ENCODE data around the gene GLRX. TPM values are rescaled to one million over a fixed set of nuclear protein-coding genes. Genes with fewer than 3 reads are reported as not detected.

Gene GLRX
- total and polyA plus RNA-seq, 2 of the 13 experiments (the other 11 are each of a cell fraction or from before 2014, with no cell fraction given), result 63.8 to 499 TPM

DNA sequence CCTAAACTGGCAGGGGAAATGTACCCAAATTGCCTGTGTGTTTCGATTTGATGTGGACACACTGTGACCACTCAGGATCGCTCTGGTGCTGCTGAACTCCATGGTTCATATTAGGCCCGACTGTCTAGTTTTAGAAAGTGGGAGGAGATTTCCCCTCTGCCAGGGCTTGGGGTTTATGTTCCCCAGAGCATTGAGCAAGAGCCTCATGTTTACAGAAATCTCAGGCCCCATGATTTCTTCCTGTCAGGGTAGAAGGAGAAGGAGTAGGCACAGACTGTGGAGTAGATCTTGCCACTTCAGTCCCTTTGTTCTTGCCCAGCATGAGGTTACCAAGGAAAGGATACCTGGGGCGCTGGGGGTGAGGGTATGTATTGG, 40.8 kb upstream of the GLRX start (continued):
- TF ChIP-seq MIER3 (CRISPR knock-in tag; IDR thresholded peaks at IDR 0.05; ENCODE audit: borderline replicate concordance), result no peak
- TF ChIP-seq, protein P1, sequence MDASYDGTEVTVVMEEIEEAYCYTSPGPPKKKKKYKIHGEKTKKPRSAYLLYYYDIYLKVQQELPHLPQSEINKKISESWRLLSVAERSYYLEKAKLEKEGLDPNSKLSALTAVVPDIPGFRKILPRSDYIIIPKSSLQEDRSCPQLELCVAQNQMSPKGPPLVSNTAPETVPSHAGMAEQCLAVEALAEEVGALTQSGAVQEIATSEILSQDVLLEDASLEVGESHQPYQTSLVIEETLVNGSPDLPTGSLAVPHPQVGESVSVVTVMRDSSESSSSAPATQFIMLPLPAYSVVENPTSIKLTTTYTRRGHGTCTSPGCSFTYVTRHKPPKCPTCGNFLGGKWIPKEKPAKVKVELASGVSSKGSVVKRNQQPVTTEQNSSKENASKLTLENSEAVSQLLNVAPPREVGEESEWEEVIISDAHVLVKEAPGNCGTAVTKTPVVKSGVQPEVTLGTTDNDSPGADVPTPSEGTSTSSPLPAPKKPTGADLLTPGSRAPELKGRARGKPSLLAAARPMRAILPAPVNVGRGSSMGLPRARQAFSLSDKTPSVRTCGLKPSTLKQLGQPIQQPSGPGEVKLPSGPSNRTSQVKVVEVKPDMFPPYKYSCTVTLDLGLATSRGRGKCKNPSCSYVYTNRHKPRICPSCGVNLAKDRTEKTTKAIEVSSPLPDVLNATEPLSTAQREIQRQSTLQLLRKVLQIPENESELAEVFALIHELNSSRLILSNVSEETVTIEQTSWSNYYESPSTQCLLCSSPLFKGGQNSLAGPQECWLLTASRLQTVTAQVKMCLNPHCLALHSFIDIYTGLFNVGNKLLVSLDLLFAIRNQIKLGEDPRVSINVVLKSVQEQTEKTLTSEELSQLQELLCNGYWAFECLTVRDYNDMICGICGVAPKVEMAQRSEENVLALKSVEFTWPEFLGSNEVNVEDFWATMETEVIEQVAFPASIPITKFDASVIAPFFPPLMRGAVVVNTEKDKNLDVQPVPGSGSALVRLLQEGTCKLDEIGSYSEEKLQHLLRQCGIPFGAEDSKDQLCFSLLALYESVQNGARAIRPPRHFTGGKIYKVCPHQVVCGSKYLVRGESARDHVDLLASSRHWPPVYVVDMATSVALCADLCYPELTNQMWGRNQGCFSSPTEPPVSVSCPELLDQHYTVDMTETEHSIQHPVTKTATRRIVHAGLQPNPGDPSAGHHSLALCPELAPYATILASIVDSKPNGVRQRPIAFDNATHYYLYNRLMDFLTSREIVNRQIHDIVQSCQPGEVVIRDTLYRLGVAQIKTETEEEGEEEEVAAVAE (CRISPR knock-in tag; IDR thresholded peaks at IDR 0.05; ENCODE audit: borderline replicate concordance), result peak; percentile 28; the same call in 1 of the 2 replicates
- TF ChIP-seq, protein P2, sequence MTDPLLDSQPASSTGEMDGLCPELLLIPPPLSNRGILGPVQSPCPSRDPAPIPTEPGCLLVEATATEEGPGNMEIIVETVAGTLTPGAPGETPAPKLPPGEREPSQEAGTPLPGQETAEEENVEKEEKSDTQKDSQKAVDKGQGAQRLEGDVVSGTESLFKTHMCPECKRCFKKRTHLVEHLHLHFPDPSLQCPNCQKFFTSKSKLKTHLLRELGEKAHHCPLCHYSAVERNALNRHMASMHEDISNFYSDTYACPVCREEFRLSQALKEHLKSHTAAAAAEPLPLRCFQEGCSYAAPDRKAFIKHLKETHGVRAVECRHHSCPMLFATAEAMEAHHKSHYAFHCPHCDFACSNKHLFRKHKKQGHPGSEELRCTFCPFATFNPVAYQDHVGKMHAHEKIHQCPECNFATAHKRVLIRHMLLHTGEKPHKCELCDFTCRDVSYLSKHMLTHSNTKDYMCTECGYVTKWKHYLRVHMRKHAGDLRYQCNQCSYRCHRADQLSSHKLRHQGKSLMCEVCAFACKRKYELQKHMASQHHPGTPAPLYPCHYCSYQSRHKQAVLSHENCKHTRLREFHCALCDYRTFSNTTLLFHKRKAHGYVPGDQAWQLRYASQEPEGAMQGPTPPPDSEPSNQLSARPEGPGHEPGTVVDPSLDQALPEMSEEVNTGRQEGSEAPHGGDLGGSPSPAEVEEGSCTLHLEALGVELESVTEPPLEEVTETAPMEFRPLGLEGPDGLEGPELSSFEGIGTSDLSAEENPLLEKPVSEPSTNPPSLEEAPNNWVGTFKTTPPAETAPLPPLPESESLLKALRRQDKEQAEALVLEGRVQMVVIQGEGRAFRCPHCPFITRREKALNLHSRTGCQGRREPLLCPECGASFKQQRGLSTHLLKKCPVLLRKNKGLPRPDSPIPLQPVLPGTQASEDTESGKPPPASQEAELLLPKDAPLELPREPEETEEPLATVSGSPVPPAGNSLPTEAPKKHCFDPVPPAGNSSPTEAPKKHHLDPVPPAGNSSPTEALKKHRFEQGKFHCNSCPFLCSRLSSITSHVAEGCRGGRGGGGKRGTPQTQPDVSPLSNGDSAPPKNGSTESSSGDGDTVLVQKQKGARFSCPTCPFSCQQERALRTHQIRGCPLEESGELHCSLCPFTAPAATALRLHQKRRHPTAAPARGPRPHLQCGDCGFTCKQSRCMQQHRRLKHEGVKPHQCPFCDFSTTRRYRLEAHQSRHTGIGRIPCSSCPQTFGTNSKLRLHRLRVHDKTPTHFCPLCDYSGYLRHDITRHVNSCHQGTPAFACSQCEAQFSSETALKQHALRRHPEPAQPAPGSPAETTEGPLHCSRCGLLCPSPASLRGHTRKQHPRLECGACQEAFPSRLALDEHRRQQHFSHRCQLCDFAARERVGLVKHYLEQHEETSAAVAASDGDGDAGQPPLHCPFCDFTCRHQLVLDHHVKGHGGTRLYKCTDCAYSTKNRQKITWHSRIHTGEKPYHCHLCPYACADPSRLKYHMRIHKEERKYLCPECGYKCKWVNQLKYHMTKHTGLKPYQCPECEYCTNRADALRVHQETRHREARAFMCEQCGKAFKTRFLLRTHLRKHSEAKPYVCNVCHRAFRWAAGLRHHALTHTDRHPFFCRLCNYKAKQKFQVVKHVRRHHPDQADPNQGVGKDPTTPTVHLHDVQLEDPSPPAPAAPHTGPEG (CRISPR knock-in tag; IDR thresholded peaks at IDR 0.05), result peak; percentile 25; the same call in 1 of the 2 replicates
- TF ChIP-seq NFRKB (IDR thresholded peaks at IDR 0.05), result no peak
- TF ChIP-seq FOXP1 (IDR thresholded peaks at IDR 0.05), result no peak
- peak; percentile 46 for TF ChIP-seq FOXP1 (CRISPR knock-in tag; IDR thresholded peaks at IDR 0.05)
- peak; percentile 68; the same call in 1 of the 2 replicates for TF ChIP-seq ZC3H4 (CRISPR knock-in tag; IDR thresholded peaks at IDR 0.05; ENCODE audit: borderline replicate concordance)
- TF ChIP-seq, protein P3, sequence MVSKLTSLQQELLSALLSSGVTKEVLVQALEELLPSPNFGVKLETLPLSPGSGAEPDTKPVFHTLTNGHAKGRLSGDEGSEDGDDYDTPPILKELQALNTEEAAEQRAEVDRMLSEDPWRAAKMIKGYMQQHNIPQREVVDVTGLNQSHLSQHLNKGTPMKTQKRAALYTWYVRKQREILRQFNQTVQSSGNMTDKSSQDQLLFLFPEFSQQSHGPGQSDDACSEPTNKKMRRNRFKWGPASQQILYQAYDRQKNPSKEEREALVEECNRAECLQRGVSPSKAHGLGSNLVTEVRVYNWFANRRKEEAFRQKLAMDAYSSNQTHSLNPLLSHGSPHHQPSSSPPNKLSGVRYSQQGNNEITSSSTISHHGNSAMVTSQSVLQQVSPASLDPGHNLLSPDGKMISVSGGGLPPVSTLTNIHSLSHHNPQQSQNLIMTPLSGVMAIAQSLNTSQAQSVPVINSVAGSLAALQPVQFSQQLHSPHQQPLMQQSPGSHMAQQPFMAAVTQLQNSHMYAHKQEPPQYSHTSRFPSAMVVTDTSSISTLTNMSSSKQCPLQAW (CRISPR knock-in tag; IDR thresholded peaks at IDR 0.05), result peak; percentile 48; the same call in 1 of the 2 replicates
- TF ChIP-seq FOXA3 (CRISPR knock-in tag; IDR thresholded peaks at IDR 0.05), result peak; percentile 88
- TF ChIP-seq THYN1 (CRISPR knock-in tag; IDR thresholded peaks at IDR 0.05; ENCODE audit: borderline replicate concordance, low read depth), result no peak
- peak; percentile 22; the same call in 1 of the 2 replicates for TF ChIP-seq STAG1 (CRISPR knock-in tag; IDR thresholded peaks at IDR 0.05)
- TF ChIP-seq FOXO1 (CRISPR knock-in tag; IDR thresholded peaks at IDR 0.05), result peak; percentile 37; the same call in 1 of the 2 replicates
- TF ChIP-seq, protein P4, sequence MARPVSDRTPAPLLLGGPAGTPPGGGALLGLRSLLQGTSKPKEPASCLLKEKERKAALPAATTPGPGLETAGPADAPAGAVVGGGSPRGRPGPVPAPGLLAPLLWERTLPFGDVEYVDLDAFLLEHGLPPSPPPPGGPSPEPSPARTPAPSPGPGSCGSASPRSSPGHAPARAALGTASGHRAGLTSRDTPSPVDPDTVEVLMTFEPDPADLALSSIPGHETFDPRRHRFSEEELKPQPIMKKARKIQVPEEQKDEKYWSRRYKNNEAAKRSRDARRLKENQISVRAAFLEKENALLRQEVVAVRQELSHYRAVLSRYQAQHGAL (CRISPR knock-in tag; IDR thresholded peaks at IDR 0.05; ENCODE audit: not compliant biosample characterization), result no peak
- peak; percentile 24; the same call in 1 of the 2 replicates for TF ChIP-seq SALL2 (CRISPR knock-in tag; IDR thresholded peaks at IDR 0.05)
- TF ChIP-seq HMG20B (CRISPR knock-in tag; conservative IDR thresholded peaks at IDR 0.05), result peak; percentile 86

Measured in HepG2 (cell line).